Loucy (cell line): Measurements from ENCODE around the gene MRGPRE.

Experiments used
- CTCF ChIP-seq: fragments of 200-600 bp; sonication (generic); conservative IDR thresholded peaks from 2 replicates; pipeline ENCODE4 v1.5.1; 2014; ENCODE audit warnings: mild to moderate bottlenecking, antibody characterized with exemption, low read length
- EZH2phosphoT487 ChIP-seq: fragments of 200-600 bp; IDR thresholded peaks from 2 replicates; pipeline ENCODE4 v1.6.1; 2018; ENCODE audit warnings: antibody characterized with exemption, mild to moderate bottlenecking, moderate library complexity, borderline replicate concordance

GRCh38 chr11:3225159-3225758 lies 7.0 kb downstream of the MRGPRE start:
- TF ChIP-seq CTCF = no peak
- TF ChIP-seq EZH2phosphoT487 = no peak
